HEK293 (cell line): Measurements from ENCODE around the gene KLHL20.

Experiments used
- CTCF ChIA-PET: fragments of 350-600 bp; formaldehyde crosslinking; extraction: SDS; loops from one replicate; lab custom pipeline; 2021; ENCODE audit warnings: antibody characterized with exemption; lab: Yijun Ruan, JAX
- POLR2A ChIA-PET: fragments of 300-600 bp; formaldehyde crosslinking; extraction: SDS; loops from one replicate; lab custom pipeline; 2020; ENCODE audit warnings: antibody characterized with exemption, inconsistent platforms; lab: Yijun Ruan, JAX
- H3K27ac ChIP-seq: fragments of 200-500 bp; sonication (Bioruptor generic); 2 replicates; pipeline ENCODE4 v1.5.1; 2014; ENCODE audit warnings: low read depth, low read length, control low read depth, inconsistent platforms; ENCODE audit errors: extremely low read depth
- H3K36me3 ChIP-seq, 2 experiments: fragments of 200-500 bp in 1 of 2; sonication (Bioruptor generic) in 1 of 2; 1 replicate in 1 of 2; 2 replicates in 1 of 2; pipeline ENCODE4 v1.5.1; 2014 to 2017; ENCODE audit warnings: inconsistent platforms in 2 of 2, low read length in 2 of 2; ENCODE audit not compliant: control insufficient read depth in 2 of 2, insufficient read depth in 1 of 2
- H3K4me1 ChIP-seq: fragments of 200-500 bp; sonication (Bioruptor generic); 2 replicates; pipeline ENCODE4 v1.5.1; 2014; ENCODE audit warnings: mild to moderate bottlenecking, low read length, inconsistent platforms; ENCODE audit not compliant: control insufficient read depth, insufficient read depth
- H3K4me3 ChIP-seq: 2 replicates; pipeline ENCODE4 v1.5.1; 2011; ENCODE audit warnings: low read depth, mild to moderate bottlenecking, control low read depth, low read length, moderate library complexity
- H3K9me3 ChIP-seq: fragments of 200-500 bp; sonication (Bioruptor generic); 2 replicates; pipeline ENCODE4 v1.5.1; 2014; ENCODE audit warnings: low read depth, low read length, inconsistent platforms; ENCODE audit not compliant: control insufficient read depth, insufficient read depth
- GLI2 ChIP-seq: fragments of 450-650 bp; formaldehyde crosslinking; IDR thresholded peaks from 2 replicates; pipeline ENCODE4; 2017; ENCODE audit warnings: missing biosample characterization, missing genetic modification characterization, low read depth, borderline replicate concordance
- HOXC10 ChIP-seq: sonication (generic); formaldehyde crosslinking; IDR thresholded peaks from 2 replicates; pipeline ENCODE4 v1.8.1; 2023; ENCODE audit warnings: mild to moderate bottlenecking, missing genetic modification reagents
- OVOL3 ChIP-seq: fragments of 450-650 bp; formaldehyde crosslinking; IDR thresholded peaks from 2 replicates; pipeline ENCODE4 v1.5.1; 2016; ENCODE audit warnings: missing biosample characterization, missing genetic modification characterization
- PRDM4 ChIP-seq: fragments of 450-650 bp; formaldehyde crosslinking; IDR thresholded peaks from 2 replicates; pipeline ENCODE4 v1.5.1; 2017; ENCODE audit warnings: missing biosample characterization, missing genetic modification characterization
- SCRT2 ChIP-seq: fragments of 450-650 bp; formaldehyde crosslinking; IDR thresholded peaks from 2 replicates; pipeline ENCODE4 v1.5.1; 2016; ENCODE audit warnings: missing biosample characterization, missing genetic modification characterization
- SP2 ChIP-seq: fragments of 450-650 bp; formaldehyde crosslinking; IDR thresholded peaks from 2 replicates; pipeline ENCODE4 v1.5.1; 2016; ENCODE audit warnings: missing biosample characterization, missing genetic modification characterization
- TCF7L2 ChIP-seq: IDR thresholded peaks from 2 replicates; pipeline ENCODE4 v1.6.1; 2011; ENCODE audit warnings: low read depth, mild to moderate bottlenecking, inconsistent platforms, low read length, moderate library complexity, borderline replicate concordance
- ZNF184 ChIP-seq: fragments of 450-650 bp; IDR thresholded peaks from 2 replicates; pipeline ENCODE4 v1.5.1; 2018; ENCODE audit warnings: missing biosample characterization, mild to moderate bottlenecking, missing genetic modification characterization
- ZNF292 ChIP-seq: fragments of 450-650 bp; formaldehyde crosslinking; IDR thresholded peaks from 2 replicates; pipeline ENCODE4 v1.5.1; 2016; ENCODE audit warnings: low read depth, missing biosample characterization, missing genetic modification characterization, borderline replicate concordance
- ZNF366 ChIP-seq: fragments of 450-650 bp; formaldehyde crosslinking; conservative IDR thresholded peaks from 2 replicates; pipeline ENCODE4 v1.5.1; 2016; ENCODE audit warnings: missing biosample characterization, missing genetic modification characterization
- ZNF416 ChIP-seq: fragments of 450-650 bp; formaldehyde crosslinking; IDR thresholded peaks from 2 replicates; pipeline ENCODE4 v1.5.1; 2016; ENCODE audit warnings: missing biosample characterization, missing genetic modification characterization
- ZNF518A ChIP-seq: fragments of 450-650 bp; formaldehyde crosslinking; conservative IDR thresholded peaks from 2 replicates; pipeline ENCODE4 v1.5.1; 2016; ENCODE audit warnings: low read depth, missing biosample characterization, missing genetic modification characterization
- ZNF843 ChIP-seq: fragments of 450-650 bp; formaldehyde crosslinking; IDR thresholded peaks from 2 replicates; pipeline ENCODE4 v1.5.1; 2016; ENCODE audit warnings: missing biosample characterization, missing genetic modification characterization
- ZSCAN30 ChIP-seq: fragments of 450-650 bp; IDR thresholded peaks from 2 replicates; pipeline ENCODE4 v1.5.1; 2018; ENCODE audit warnings: missing biosample characterization, mild to moderate bottlenecking, missing genetic modification characterization, moderate library complexity
- TF ChIP-seq, protein P1 (sequence below): fragments of 450-650 bp; formaldehyde crosslinking; IDR thresholded peaks from 2 replicates; pipeline ENCODE4 v1.5.1; 2016; ENCODE audit warnings: missing biosample characterization, missing genetic modification characterization
- TF ChIP-seq, protein P2 (sequence below): fragments of 450-650 bp; formaldehyde crosslinking; IDR thresholded peaks from 2 replicates; pipeline ENCODE4 v1.5.1; 2017; ENCODE audit warnings: missing biosample characterization, mild to moderate bottlenecking, missing genetic modification characterization, moderate library complexity

Gene KLHL20

GRCh38 chr1:173666646-173667045 is 48.1 kb upstream of the KLHL20 start:
- CTCF ChIA-PET: no interaction called here
- TF ChIP-seq, protein P1, sequence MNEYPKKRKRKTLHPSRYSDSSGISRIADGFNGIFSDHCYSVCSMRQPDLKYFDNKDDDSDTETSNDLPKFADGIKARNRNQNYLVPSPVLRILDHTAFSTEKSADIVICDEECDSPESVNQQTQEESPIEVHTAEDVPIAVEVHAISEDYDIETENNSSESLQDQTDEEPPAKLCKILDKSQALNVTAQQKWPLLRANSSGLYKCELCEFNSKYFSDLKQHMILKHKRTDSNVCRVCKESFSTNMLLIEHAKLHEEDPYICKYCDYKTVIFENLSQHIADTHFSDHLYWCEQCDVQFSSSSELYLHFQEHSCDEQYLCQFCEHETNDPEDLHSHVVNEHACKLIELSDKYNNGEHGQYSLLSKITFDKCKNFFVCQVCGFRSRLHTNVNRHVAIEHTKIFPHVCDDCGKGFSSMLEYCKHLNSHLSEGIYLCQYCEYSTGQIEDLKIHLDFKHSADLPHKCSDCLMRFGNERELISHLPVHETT (tag by site-specific recombination): no peak
- no peak for TF ChIP-seq ZNF366 (tag by site-specific recombination)
- TF ChIP-seq SP2 (tag by site-specific recombination): no peak
- TF ChIP-seq GLI2 (tag by site-specific recombination): no peak
- TF ChIP-seq ZNF416 (tag by site-specific recombination): no peak
- TF ChIP-seq TCF7L2: no peak
- no peak for TF ChIP-seq PRDM4 (tag by site-specific recombination)
- TF ChIP-seq, protein P2, sequence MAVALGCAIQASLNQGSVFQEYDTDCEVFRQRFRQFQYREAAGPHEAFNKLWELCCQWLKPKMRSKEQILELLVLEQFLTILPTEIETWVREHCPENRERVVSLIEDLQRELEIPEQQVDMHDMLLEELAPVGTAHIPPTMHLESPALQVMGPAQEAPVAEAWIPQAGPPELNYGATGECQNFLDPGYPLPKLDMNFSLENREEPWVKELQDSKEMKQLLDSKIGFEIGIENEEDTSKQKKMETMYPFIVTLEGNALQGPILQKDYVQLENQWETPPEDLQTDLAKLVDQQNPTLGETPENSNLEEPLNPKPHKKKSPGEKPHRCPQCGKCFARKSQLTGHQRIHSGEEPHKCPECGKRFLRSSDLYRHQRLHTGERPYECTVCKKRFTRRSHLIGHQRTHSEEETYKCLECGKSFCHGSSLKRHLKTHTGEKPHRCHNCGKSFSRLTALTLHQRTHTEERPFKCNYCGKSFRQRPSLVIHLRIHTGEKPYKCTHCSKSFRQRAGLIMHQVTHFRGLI: no peak
- no peak for TF ChIP-seq ZNF518A (tag by site-specific recombination)
- no peak for TF ChIP-seq ZNF184 (tag by site-specific recombination)
- no peak for TF ChIP-seq SCRT2 (tag by site-specific recombination)
- no peak for TF ChIP-seq ZSCAN30 (tag by site-specific recombination)
- TF ChIP-seq OVOL3: no peak
- no peak for TF ChIP-seq HOXC10 (CRISPR knock-in tag)
- no peak for TF ChIP-seq ZNF292 (tag by site-specific recombination)
- no peak for TF ChIP-seq ZNF843 (tag by site-specific recombination)
- POLR2A ChIA-PET: no interaction called here
- Histone ChIP-seq H3K4me3 (no peak overlapping the region), H3K4me1 (no peaks in the 10 kb centered on the region), H3K9me3 (no peaks in the 10 kb centered on the region), H3K36me3 (no peaks in the 10 kb centered on the region), H3K27ac (no peak overlapping the region)
